ENCODE data around the gene CLDN9. TPM values are rescaled to one million over a fixed set of nuclear protein-coding genes. Genes with fewer than 3 reads are reported as not detected.

Gene CLDN9
- polyA plus RNA-seq, 2 of the 4 experiments (the other 2 are of a cell fraction) = 0.03 to 0.06 TPM

- POLR2A ChIA-PET = interaction anchor here (1.0 kb wide), 1 partner anchor 14 kb away, joined by 3 read pairs; no protein-coding TSS in a partner anchor
- FAIRE-seq (no peak), DNase-seq (ENCODE audit: low read depth in 1 of 2, low spot score in 1 of 2) (no peak), ATAC-seq (peak; percentile 47 to 50)
- WGBS (ENCODE audit: missing lambda C conversion rate) = 67% methylated on average over 18 of the region's 27 CpGs
- no peak for TF ChIP-seq REST (IDR thresholded peaks at IDR 0.05)
- TF ChIP-seq TP53 (CRISPR knock-in tag; IDR thresholded peaks at IDR 0.05) = no peak
- TF ChIP-seq USF2 (IDR thresholded peaks at IDR 0.05) = peak; percentile 50; the same call in 1 of the 2 replicates
- no peak for TF ChIP-seq EP300 (IDR thresholded peaks at IDR 0.05)
- TF ChIP-seq HEYL (CRISPR knock-in tag; IDR thresholded peaks at IDR 0.05) = no peak
- TF ChIP-seq ZSCAN20 (CRISPR knock-in tag; IDR thresholded peaks at IDR 0.05) = no peak
- TF ChIP-seq RFX5 (IDR thresholded peaks at IDR 0.05) = no peak
- TF ChIP-seq SMC3 (IDR thresholded peaks at IDR 0.05) = no peak
- TF ChIP-seq MAX (IDR thresholded peaks at IDR 0.05) = peak; percentile 73
- TF ChIP-seq BHLHE40 (IDR thresholded peaks at IDR 0.05; ENCODE audit: low read depth, low read length) = peak; percentile 76
- no peak for TF ChIP-seq BCL3 (IDR thresholded peaks at IDR 0.05)
- Histone ChIP-seq H3K9me3 (no peaks in the 10 kb centered on the region), H3K4me2 (peak overlapping the region; percentile 36; the same call in 2 of the 3 replicates), H3K4me3 (no peak overlapping the region), H3K4me1 (peaks cover 15% of the 10 kb centered on the region), H3K27ac (peak overlapping the region in 1 of 2 experiments; percentile 58; a peak in 3 of 6 replicates)
- CTCF ChIA-PET = interaction anchor here (1.2 to 3.4 kb wide), 2 partner anchors 10 to 29 kb away, joined by 3 to 16 read pairs; no protein-coding TSS in a partner anchor
These were observed 798 bp downstream of the CLDN9 start for GRCh38 chr16:3013491-3013951.

- Histone ChIP-seq H3K4me2 (no peak overlapping the region), H3K4me3 (no peak overlapping the region), H3K27ac (peak overlapping the region in 1 of 2 experiments; percentile 58; a peak in 1 of 6 replicates), H3K9me3 (no peaks in the 10 kb centered on the region), H3K4me1 (peaks cover 15% of the 10 kb centered on the region)
- FAIRE-seq (no peak), ATAC-seq (no peak), DNase-seq (ENCODE audit: low read depth in 1 of 2, low spot score in 1 of 2) (no peak)
- POLR2A ChIA-PET = interaction anchor here (1.0 kb wide), 1 partner anchor 13 kb away, joined by 3 read pairs; no protein-coding TSS in a partner anchor
- CTCF ChIA-PET = interaction anchor here (1.2 to 3.4 kb wide), 2 partner anchors 10 to 30 kb away, joined by 3 to 16 read pairs; no protein-coding TSS in a partner anchor
- TF ChIP-seq FOSB (CRISPR knock-in tag; IDR thresholded peaks at IDR 0.05) = no peak
- no peak for TF ChIP-seq MAX (IDR thresholded peaks at IDR 0.05)
- TF ChIP-seq EHF (CRISPR knock-in tag; IDR thresholded peaks at IDR 0.05) = no peak
- no peak for TF ChIP-seq CHD2 (IDR thresholded peaks at IDR 0.05; ENCODE audit: low read length, partially characterized antibody)
- TF ChIP-seq HMGXB4 (CRISPR knock-in tag; IDR thresholded peaks at IDR 0.05; ENCODE audit: borderline replicate concordance) = no peak
- no peak for TF ChIP-seq POLR2A (IDR thresholded peaks at IDR 0.05; ENCODE audit: low read length)
- no peak for TF ChIP-seq CBX8 (IDR thresholded peaks at IDR 0.05)
- no peak for TF ChIP-seq ESRRA (IDR thresholded peaks at IDR 0.05; ENCODE audit: borderline replicate concordance, low read length)
- TF ChIP-seq NPAS2 (CRISPR knock-in tag; IDR thresholded peaks at IDR 0.05; ENCODE audit: borderline replicate concordance) = no peak
- TF ChIP-seq RAD21 (conservative IDR thresholded peaks at IDR 0.05 in 1 of 2, IDR thresholded peaks at IDR 0.05 in 1 of 2) = no peak
- TF ChIP-seq JUN (IDR thresholded peaks at IDR 0.05) = no peak
- TF ChIP-seq BHLHE40 (IDR thresholded peaks at IDR 0.05; ENCODE audit: low read depth, low read length) = no peak
- no peak for TF ChIP-seq CEBPB (IDR thresholded peaks at IDR 0.05)
- no peak for TF ChIP-seq PBX3 (IDR thresholded peaks at IDR 0.05)
- TF ChIP-seq JUNB (IDR thresholded peaks at IDR 0.05) = no peak
- WGBS (ENCODE audit: missing lambda C conversion rate) = 78% methylated on average over 11 of the region's 12 CpGs
These were observed 1.4 kb downstream of the CLDN9 start for GRCh38 chr16:3013998-3014690.

Measured in A549 (cell line).